ENCODE results near the gene PRSS56.
A peak's percentile ranks its signal among the peaks of the same experiment; 100 is the strongest.
"Not testable (repeated sequence)": the region's sequence is repeated elsewhere in the genome, so short reads cannot be mapped to it uniquely, and the experiment has no call there.

PRSS56 gene

DNA sequence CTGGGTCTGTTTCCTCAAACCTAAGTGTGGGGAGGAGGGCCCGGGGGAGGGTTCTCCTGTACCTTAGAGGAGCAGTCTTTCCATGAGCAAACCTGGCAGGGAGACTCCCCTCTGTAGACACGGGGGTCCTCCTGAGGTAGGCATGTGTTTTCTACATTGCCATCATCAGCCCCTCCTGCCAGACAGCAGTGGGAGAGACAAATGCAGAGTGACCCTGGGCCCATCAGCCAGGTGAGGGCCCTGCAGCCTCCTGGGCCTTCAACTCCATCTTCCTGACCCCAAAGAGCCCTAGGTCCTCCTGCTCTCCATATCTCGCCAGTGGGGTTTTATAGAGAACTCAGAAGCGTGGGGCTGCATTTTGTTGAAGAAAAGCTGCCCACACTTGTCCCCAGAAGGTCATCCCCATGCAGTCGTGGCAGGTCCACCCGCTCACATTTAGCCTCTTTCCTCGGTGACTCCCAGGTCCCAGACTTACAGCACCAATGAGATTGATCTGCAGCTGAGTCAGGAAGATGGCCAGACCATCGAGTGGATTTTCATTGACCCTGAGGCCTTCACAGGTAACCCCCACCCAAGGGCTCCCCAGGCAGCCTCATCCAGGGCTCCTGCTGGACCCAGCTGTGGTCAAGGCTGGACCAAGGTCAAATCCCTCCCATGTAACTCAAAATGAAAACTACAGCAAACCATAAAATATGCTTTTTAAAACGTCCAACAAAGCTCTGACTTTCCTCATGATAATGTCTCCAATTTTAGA lies 21.9 kb downstream of the PRSS56 start:
- DNase-seq (ENCODE audit: low spot score): no peak

DNA sequence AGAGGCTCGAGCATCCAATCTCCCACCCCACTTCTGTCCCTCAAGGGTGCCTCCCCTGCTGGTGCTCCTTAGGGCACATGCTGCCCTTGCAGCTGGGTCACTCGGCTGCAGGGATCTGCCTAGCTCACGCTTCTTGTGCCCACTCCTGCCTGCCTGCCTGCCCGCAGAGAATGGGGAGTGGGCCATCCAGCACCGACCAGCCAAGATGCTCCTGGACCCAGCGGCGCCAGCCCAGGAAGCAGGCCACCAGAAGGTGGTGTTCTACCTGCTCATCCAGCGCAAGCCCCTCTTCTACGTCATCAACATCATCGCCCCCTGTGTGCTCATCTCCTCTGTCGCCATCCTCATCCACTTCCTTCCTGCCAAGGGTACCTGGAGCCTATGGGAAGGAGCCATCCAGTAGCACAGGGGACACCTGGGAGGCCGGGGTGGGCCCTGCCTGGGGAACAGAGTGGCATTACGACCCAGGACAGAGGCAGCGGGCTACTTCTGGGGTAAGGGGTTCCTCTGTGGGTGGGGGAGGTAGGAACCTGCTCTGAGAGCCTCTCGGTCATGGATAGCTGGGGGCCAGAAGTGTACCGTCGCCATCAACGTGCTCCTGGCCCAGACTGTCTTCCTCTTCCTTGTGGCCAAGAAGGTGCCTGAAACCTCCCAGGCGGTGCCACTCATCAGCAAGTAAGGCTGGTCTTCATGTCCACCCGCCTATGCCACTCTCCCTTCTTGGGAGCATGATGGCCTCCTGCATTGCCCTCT lies 22.7 kb downstream of the PRSS56 start:
- DNase-seq (ENCODE audit: low spot score): no peak

DNA sequence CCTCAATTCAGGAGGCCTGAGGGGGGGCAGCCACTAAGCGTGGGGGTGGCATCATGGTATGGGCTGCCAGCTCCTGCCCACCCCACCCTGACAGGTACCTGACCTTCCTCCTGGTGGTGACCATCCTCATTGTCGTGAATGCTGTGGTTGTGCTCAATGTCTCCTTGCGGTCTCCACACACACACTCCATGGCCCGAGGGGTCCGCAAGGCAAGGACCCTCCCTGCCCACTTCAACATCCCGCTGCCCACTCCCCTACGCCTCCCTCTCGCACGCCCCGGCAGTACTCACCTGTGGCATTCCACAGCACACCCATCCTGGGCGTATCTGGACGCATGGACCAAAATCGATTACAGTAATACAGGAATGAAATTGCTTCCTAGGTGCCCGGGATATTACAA lies 23.3 kb downstream of the PRSS56 start:
- DNase-seq (ENCODE audit: low spot score): no peak

DNA sequence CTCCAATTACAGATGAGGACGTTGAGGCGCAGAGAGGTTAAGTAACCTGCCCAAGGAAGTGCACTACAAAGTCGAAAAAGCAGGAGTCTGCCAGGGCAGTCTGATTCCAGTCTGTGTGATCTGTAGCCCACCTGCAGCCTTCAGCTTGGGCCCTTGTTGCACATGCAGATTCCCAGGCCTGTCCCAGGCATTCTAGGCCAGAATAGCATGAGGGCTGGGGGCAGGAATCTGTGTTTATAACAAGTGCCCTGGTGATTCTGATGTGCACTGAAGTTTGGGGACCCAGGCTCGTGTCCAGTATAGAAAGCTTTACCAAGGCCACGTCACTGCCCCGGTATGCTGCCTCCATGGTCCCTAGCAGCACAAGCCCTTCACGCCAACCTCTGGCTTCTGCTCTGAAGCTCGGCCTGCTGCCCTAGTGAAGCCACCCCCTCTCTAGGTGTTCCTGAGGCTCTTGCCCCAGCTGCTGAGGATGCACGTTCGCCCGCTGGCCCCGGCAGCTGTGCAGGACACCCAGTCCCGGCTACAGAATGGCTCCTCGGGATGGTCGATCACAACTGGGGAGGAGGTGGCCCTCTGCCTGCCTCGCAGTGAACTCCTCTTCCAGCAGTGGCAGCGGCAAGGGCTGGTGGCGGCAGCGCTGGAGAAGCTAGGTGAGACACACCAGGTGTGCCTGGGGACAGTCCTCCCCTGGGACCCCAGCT lies 23.9 kb downstream of the PRSS56 start:
- DNase-seq (ENCODE audit: low spot score): no peak

DNA sequence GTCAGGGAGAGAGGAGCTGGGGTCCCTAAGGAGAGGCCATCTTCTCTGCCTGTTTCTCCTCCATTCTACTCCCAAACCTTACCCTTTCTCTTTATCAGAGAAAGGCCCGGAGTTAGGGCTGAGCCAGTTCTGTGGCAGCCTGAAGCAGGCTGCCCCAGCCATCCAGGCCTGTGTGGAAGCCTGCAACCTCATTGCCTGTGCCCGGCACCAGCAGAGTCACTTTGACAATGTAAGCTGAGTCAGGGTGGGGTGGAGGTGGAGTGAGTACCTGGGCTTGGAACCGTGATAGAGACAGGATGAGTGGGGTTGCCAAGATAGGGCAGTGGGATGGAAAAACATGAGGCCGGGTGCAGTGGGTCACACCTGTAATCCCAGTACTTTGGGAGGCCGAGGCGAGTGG lies 24.5 kb downstream of the PRSS56 start:
- no peak for DNase-seq (ENCODE audit: low spot score)

DNA sequence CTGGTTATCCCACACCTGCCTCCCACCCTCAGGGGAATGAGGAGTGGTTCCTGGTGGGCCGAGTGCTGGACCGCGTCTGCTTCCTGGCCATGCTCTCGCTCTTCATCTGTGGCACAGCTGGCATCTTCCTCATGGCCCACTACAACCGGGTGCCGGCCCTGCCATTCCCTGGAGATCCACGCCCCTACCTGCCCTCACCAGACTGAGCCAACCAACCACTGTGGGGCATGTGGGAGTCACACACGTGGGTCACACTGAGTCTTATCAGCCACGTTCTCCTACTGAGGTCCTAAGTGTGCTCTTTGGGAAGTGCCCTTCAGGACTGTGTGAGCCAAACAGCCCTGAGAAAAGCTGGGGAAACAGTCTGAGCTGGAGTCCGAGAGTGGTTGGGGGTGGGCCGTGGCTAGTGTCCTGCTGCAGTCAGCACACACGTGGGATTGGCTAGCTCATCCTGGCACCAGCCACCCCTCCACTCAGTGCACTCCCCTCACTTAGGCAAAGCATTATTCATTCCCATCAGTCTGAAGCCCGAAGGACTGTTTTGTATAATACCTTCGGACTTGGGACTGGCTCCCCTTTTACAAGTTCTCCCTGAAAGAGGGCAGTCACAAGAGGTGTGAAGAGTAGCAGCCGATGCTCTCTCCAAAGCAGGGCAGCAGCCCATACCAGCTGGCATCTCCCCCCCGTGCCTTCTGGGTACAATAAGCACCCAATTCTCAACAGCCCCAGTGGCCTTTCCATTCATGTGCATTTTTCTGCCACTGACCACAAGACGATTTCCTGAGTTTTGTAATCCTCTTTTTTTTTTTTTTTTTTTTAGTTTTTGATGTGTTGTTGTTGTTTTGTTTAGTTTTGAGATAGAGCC lies 25.6 kb downstream of the PRSS56 start:
- DNase-seq (ENCODE audit: low spot score): no peak

DNA sequence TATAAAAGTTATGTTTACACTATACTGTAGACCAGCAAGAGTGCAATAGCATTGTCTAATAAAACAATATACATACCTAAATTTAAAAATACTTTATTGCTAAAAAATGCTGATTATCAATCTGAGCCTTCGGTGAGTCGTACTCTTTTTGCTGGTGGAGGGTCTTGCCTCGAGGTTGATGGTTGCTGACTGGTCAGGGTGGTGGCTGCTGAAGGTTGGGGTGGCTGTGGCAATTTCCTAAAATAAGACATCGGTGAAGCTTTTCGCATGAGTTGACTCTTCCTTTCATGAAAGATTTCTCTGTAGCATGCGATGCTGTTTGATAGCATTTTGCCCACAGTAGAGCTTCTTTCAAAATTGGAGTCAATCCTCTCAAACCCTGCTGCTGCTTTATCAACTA lies 27.8 kb downstream of the PRSS56 start:
- DNase-seq (ENCODE audit: low spot score): no peak

DNA sequence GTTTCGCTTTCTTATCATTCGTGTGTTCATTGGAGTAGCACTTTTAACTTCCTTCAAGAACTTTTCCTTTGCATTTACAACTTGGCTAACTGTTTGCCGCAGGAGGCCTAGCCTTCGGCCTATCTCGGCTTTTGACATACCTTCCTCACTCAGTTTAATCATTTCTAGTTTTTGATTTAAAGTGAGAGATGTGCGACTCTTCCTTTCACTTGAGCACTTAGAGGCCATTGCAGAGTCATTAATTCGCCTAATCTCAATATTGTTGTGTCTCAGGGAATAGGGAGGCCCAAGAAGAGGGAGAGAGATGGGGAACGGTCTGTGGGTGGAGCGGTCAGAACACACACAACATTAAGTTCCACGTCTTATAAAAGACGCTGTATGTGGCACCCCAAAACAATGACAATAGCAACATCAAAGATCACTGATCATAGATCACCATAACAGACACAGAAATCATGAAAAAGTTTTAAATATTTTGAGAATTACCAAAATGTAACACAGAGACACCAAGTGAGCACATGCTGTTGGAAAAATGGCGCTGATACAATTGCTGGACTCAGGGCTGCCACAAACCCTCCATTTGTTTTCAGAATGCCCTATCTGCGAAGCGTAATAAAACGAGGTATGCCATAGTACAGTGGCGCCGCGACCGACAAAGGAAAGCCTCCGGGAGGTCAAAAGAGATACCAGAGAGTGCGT lies 29.6 kb downstream of the PRSS56 start:
- no peak for DNase-seq (ENCODE audit: low spot score)

DNA sequence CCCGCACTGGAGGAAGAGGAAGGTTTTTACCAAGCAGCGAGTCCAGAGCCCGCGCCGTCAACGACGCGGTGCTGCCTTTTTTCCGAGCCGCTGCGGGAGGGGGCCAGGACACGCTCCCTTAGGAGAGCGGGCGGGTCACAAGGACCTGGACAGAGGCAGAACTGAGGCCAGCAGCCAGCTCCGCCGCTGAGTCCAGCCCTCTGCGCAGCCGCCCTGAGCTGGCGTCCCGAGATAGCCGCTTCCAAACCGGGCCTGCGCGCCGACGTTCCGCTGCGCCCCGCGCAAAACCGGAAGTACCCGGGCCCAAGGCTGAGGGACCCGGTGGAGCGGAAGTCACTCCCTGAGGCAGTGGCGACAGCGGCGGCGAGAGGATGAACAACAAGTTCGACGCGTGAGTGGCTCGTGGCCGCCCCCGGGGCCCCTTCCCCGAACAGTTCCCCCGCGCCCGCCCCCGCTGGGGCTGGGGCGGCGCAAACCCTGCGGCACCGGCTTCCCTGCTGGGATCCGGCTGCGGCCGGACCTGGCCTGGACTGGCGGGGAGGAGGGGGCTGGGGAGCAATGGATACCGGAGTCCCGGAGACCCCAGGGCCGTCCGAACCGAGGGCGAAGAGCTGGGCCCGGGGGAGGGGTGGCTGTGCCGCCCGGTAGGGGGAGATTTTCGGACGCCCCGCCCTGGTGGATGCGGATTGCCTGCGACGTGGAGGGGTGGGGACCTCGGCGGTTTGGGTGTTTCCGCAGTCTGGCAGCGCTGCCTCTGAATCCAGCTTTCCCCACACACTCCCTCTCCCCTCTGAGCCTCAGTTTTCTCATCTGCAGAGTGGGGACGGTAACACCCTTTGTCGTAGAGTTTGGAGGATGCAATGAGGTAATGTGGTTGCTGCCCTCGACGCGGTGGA lies 30.4 kb downstream of the PRSS56 start, which contains the start of the genes EIF4E2 and TIGD1:
Gene EIF4E2 (plus strand): TSS at position 336 of the 896 bp plus-strand sequence. CDS start 36 bp downstream, at position 372.
Gene TIGD1 (minus strand): TSS at position 204 of the 896 bp plus-strand sequence. CDS start 675 bp downstream, outside the sequence.
- DNase-seq (ENCODE audit: low spot score): peak; percentile 85

DNA sequence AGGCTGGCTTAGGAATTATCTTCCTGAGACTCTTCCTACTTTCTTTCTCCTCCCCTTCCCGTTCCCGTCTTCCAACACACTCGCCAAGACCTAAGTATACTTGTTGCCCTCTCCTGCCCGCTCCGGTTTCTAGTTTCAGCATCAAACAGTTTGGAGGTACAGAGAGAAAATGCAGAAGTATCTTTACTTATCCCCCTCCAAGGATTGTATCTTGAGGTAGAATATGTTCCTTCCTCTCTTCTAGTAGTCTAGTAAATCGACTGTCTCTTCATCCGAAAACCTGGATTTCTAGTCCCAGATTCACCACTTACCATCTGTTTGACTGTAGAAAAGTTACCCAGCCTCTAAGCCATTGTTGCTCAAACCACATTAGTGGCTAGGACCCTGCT lies 31.1 kb downstream of the PRSS56 start:
- DNase-seq (ENCODE audit: low spot score): no peak

DNA sequence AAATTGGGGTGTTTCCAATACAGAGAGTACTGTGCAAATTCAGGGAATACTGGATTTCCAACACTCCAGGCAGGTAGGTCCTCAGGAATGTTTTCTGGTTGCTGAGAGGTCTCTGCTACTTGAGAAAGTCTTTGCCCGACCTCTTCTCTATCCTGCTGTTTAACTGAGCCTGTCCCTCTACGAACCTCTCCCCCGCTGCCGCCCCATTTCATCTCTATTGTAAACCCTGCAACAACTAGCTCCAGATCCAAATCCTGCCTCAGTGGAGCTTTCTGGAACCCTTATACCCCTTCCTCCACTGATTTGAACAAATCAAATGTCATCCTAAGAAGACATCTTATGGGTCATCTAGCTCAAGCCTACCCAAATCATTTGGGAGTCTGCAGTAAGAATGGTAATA lies 31.6 kb downstream of the PRSS56 start:
- no peak for DNase-seq (ENCODE audit: low spot score)

DNA sequence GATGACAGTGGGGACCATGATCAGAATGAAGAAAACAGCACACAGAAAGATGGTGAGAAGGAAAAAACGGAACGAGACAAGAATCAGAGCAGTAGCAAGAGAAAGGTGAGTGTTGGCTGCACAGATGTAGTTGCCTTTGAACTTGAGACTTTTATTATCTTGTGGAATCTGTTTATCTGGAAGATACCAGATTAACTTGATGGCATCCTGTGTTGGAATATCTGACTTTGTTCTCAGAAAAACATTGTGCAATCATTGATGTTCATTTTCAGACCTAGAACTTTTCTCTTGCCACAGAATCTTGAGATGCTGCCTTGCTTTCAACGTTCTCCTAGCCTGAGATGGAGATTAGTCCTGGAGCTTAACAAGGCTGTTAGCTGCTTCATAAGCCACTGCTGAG lies 36.2 kb downstream of the PRSS56 start:
- DNase-seq (ENCODE audit: low spot score): no peak

DNA sequence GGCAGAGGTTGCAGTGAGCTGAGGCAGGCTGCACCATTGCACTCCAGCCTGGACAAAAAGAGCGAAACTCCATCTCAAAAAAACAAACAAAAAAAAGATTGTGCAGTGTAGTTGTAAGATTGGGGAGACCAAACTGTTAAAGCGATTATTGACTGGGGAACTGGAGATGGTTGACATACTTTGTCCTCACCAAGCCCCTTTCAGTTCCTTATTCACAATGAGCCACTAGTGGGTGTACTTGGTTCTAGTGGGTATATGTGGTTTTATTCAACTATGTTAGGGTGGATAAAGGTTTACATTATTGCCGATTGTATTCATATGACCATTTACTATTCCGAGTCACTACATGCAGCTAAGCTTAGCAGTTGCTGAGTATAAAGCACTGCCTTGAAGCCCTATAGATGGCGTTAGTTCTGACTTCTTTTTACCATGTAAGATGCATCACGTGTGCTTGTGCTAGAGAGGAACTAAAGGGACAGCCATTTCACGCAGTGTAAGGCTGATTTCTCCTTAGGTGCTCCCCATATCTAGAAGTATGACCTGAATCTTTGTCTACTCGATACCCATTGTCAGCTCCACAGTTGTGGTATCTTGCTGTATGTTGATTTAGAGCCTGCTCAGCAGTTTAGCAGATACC lies 42.4 kb downstream of the PRSS56 start:
- DNase-seq (ENCODE audit: low spot score): no peak

DNA sequence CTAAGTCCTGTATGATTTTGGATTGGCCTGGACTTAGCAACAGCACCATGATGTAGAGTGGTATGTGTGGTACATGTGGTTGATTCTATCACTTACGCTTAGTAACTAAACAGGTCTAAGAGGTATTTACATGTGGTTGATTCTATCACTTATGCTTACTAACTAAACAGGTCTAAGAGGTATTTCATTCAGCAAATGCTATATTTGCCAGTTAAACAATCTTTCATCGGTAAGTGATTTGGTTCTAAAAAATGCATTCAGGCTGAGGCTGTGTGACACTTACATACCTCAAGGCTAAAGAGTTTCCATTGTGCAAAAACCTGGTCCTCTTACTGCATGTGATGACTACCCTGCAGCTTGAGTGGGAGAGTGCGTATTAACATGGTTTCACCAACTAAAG lies 43.4 kb downstream of the PRSS56 start:
- no peak for DNase-seq (ENCODE audit: low spot score)

DNA sequence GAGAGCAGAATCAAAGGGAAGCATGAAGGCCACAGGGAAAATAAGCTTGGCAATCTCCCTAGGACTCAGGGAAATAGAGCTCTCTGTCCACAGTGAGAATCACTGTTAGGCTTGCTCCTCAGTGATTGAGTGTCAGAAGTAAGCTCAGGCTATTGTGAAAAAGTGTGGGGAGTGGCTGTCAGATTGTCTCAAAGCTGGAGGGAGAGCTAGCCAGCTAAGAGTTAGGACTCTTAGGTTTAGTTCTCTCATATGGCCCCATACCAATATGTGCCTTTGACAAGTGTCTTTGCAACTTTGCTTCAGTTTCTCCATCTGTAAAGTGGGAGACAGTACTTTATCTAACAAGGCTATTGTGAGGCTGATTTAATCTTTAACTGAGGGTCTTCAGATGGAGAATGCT lies 47.5 kb downstream of the PRSS56 start:
- peak; percentile 8 for DNase-seq (ENCODE audit: low spot score)

DNA sequence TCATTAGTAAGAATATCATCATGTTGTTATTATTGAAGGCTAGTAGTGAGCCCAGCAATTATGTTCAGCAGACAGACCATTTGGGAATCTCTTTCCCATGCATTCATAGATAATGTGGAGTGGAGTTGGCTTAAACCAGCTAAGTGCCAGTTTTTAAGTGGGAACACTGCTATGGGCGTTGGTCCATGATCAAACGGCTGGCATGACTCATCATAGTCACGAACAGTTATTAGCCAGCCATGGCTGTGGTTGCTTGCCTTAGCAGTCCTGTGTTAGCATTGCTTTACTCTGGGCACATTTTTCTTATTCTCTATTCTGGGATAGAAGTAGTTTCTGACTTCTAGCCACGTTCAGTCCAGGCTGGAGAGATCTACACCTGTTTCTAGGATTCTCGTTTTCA lies 48.0 kb downstream of the PRSS56 start:
- peak; percentile 83 for DNase-seq (ENCODE audit: low spot score)

DNA sequence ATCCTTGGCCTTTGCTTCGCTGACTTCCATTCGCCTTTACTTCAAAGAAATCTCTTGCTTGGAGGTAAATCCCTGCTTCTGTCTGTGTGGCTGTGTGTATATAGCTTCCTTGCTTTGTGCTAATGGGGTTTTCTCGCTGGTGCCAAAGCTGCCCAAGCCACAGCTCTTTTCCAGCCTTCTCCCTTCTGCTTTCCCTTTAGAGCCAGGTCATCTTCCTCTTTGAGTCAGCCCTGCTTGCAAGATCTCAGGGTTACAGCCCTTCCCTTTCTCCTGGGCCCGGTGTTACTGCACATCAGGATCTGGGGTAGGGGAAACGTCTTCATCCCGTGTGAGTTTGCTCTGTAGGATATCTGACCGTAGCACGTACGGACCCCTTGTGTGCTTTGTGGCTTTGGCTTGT lies 49.4 kb downstream of the PRSS56 start:
- DNase-seq (ENCODE audit: low spot score): no peak

DNA sequence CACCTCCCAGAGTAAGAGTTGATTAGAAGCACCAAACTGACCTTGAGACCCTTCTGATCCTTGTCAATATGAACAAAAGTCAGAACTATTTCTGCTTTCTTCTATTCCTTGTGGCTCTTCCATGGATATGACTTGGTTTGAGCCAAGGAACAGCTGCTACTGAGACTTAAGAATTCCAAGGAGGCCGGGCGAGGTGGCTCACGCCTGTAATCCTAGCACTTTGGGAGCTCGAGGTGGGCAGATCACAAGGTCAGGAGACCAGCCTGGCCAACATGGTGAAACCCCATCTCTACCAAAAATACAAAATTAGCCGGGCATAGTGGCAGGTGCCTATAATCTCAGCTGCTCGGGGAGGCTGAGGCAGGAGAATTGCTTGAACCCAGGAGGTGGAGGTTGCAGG lies 50.3 kb downstream of the PRSS56 start:
- DNase-seq (ENCODE audit: low spot score): not testable (repeated sequence)

DNA sequence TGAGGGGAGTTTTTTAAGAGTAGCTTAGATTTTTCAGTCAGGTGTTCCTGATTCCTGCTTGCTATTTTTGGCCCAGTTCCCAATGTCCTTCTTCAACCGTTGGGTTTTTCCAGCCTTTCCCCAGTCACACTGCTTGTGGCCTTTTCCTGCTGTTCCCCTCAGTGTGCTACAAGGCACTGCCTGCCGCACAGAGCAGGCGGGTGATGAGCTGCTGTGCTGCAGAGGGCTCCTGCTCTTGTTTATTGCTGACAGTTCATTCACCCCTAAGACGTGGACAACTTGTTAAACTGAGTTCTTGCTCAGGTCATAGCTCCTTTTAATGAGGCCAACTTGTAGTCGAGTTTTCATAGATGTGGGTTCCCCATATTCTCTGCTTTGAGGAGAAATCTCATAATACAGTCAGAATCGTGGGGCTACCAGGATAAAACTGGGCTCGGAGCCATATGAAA lies 50.9 kb downstream of the PRSS56 start:
- no peak for DNase-seq (ENCODE audit: low spot score)

DNA sequence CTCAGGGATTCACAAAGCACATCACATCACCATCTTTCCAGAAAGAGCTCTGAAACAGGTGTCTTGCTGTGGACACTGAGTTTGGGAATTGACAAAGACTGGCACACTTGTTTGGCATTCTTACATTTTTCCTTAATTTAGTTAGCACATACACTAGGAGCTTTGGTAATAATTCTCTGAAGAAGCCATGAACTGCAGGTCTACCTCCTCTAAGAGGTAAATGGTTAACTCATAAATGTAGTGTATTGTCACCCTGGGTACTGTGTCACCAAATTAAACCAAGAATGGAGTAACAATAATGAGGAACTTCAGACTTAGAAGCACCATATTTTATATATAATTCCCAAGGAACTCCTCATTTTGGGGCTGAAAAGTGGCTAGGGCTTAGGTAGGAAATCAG lies 52.9 kb downstream of the PRSS56 start:
- no peak for DNase-seq (ENCODE audit: low spot score)

Data from hematopoietic multipotent progenitor cell treated with erythropoietin and hydrocortisone succinate and interleukin-3 and kit ligand, for 15 days (in vitro differentiated cells).